Measurements from ENCODE around the gene RARG.
A peak's percentile ranks its signal among the peaks of the same experiment; 100 is the strongest.

Gene RARG

GRCh38 chr12:53231921-53232645, at the start of gene RARG (continued):
- 0 out of 2 replicates have a peak, but pooled peaks have one; percentile 14 for TF ChIP-seq ZSCAN4 (tag by site-specific recombination; IDR thresholded peaks at IDR 0.05)
- TF ChIP-seq ZBTB21 (tag by site-specific recombination; IDR thresholded peaks at IDR 0.05) = no peak
- TF ChIP-seq ZFHX2 (tag by site-specific recombination; conservative IDR thresholded peaks at IDR 0.05) = peak; percentile 74
- TF ChIP-seq ZBTB8A (tag by site-specific recombination; IDR thresholded peaks at IDR 0.05) = no peak; the same call in 1 of the 2 replicates
- no peak for TF ChIP-seq ZNF558 (tag by site-specific recombination; IDR thresholded peaks at IDR 0.05)
- peak; percentile 92 for TF ChIP-seq PATZ1 (tag by site-specific recombination; IDR thresholded peaks at IDR 0.05)
- TF ChIP-seq KLF8 (tag by site-specific recombination; IDR thresholded peaks at IDR 0.05) = 0 out of 2 replicates have a peak, but pooled peaks have one; percentile 28
- peak; percentile 74 for TF ChIP-seq EGR2 (tag by site-specific recombination; IDR thresholded peaks at IDR 0.05; ENCODE audit: low read depth)
- TF ChIP-seq ZNF626 (tag by site-specific recombination; IDR thresholded peaks at IDR 0.05) = no peak
- TF ChIP-seq, protein P1, sequence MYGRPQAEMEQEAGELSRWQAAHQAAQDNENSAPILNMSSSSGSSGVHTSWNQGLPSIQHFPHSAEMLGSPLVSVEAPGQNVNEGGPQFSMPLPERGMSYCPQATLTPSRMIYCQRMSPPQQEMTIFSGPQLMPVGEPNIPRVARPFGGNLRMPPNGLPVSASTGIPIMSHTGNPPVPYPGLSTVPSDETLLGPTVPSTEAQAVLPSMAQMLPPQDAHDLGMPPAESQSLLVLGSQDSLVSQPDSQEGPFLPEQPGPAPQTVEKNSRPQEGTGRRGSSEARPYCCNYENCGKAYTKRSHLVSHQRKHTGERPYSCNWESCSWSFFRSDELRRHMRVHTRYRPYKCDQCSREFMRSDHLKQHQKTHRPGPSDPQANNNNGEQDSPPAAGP (tag by site-specific recombination; IDR thresholded peaks at IDR 0.05) = peak; percentile 70; the same call in 1 of the 2 replicates
- TF ChIP-seq ZNF529 (tag by site-specific recombination; IDR thresholded peaks at IDR 0.05; ENCODE audit: insufficient replicate concordance) = no peak
- TF ChIP-seq PRDM1 (tag by site-specific recombination; IDR thresholded peaks at IDR 0.05) = no peak
- no peak for TF ChIP-seq ZNF514 (tag by site-specific recombination; IDR thresholded peaks at IDR 0.05)
- peak; percentile 79 for TF ChIP-seq ZEB2 (tag by site-specific recombination; IDR thresholded peaks at IDR 0.05)
- TF ChIP-seq GLIS2 (tag by site-specific recombination; IDR thresholded peaks at IDR 0.05) = peak; percentile 83
- no peak for TF ChIP-seq ZNF426 (tag by site-specific recombination; IDR thresholded peaks at IDR 0.05)
- 0 out of 2 replicates have a peak, but pooled peaks have one; percentile 1 for TF ChIP-seq ZNF366 (tag by site-specific recombination; conservative IDR thresholded peaks at IDR 0.05)

GRCh38 chr12:53279888-53280498, 48.0 kb upstream of the RARG start:
- POLR2A ChIA-PET = interaction anchor here (1.5 to 2.7 kb wide), 2 partner anchors 12 to 66 kb away, joined by 4 to 22 read pairs; partner anchors contain the start of gene ESPL1
- no peak for TF ChIP-seq ZBTB48 (tag by site-specific recombination; IDR thresholded peaks at IDR 0.05)
- TF ChIP-seq ZBTB6 (tag by site-specific recombination; IDR thresholded peaks at IDR 0.05) = no peak
- no peak for TF ChIP-seq ZFP69B (tag by site-specific recombination; IDR thresholded peaks at IDR 0.05)
- TF ChIP-seq ZNF280D (tag by site-specific recombination; IDR thresholded peaks at IDR 0.05) = no peak
- 0 out of 2 replicates have a peak, but pooled peaks have one; percentile 3 for TF ChIP-seq ZNF600 (tag by site-specific recombination; IDR thresholded peaks at IDR 0.05)
- CTCF ChIA-PET = interaction anchor here (1.1 to 2.1 kb wide), 3 partner anchors 8 to 68 kb away, joined by 3 to 11 read pairs (median 3); no protein-coding TSS in a partner anchor
- Histone ChIP-seq H3K9me3 (ENCODE audit: control insufficient read depth, insufficient read depth, low read depth, low read length) (no peaks in the 10 kb centered on the region), H3K36me3 (ENCODE audit: control insufficient read depth in 2 of 2, insufficient read depth in 1 of 2, low read length in 2 of 2) (peaks cover 87 to 98% of the 10 kb centered on the region in 2 experiments), H3K4me3 (ENCODE audit: low read depth, low read length) (no peak overlapping the region), H3K4me1 (ENCODE audit: control insufficient read depth, insufficient read depth, low read length) (no peaks in the 10 kb centered on the region), H3K27ac (ENCODE audit: extremely low read depth, low read depth, low read length) (no peak overlapping the region)

Measured in HEK293 (cell line).